HG03565 (cell line): ENCODE results near the gene ZNF524.
"Not testable (repeated sequence)": the region's sequence is repeated elsewhere in the genome, so short reads cannot be mapped to it uniquely, and the experiment has no call there.

Source experiments
- ATAC-seq: cut with Tn5 transposase; IDR thresholded peaks from one replicate; pipeline ENCODE4 v1.9.1; 2021; ENCODE audit warnings: mild to moderate bottlenecking, moderate library complexity; ENCODE audit not compliant: unreplicated experiment

Gene ZNF524

DNA sequence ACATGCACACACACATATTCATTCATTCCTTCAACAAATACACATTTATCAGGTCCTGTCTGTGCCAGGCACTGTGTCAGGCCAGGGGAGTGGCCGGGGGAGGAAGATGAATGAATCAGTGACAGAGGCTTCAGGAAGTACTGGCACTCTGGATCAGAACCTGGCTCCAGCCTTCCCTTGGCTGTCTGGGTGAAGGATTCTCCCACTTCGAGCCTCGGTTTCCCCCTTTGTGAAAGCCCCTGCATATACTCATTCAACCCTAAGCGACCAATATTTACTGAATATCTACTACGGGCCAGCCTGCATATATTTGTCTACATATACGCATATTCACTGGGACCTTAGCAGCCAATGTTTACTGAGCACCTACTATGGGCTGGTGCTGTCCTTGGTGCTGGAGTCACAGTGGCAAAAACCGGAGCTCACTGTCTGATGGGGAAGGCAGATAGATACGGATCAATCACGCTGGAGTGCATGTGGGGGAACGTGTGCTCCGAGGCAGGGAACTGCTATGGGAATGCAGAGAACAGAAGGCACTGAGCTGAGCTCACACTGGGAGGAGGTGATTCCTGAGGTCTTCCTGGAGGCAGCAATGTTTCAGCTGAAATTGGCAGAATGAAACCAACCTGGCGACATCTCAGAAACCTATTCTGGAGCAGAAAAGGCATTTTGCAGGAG is 18.8 kb upstream of the ZNF524 start:
- ATAC-seq, result no peak

DNA sequence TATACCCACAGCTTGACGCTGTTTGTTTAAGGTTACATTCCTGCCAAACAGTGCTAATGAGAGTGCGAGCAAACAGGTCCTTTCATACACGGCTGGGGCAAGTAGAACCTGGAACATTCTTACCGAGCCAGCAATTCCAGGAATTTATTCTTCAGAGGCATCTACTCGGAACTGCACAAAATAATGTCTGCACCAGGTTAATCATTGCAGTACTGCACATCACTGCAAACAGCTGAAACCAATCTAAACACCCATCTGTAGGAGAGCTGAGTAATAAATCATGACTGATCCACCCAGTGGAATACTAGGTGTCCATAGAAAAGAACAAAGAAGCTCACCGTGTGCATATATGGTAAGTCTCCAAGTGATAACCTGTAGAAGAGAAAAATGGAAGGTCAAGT is 18.3 kb upstream of the ZNF524 start:
- no peak for ATAC-seq

DNA sequence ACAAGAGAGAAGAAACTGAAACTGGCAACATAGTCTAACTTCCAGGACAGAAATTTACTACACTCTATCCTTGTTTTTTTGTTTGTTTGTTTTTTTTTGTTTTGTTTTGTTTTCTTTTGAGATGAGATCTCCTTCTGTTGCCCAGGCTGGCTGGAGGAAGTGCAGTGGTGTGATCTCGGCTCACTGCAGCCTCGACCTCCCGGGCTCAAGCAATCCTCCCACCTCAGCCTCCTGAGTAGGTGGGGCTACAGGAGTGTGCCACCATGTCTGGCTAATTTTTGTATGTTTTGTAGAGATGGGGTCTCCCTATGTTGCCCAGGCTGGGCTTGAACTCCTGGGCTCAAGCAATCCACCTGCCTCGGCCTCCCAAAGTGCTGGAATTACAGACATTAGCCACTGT is 17.8 kb upstream of the ZNF524 start:
- not testable (repeated sequence) for ATAC-seq

DNA sequence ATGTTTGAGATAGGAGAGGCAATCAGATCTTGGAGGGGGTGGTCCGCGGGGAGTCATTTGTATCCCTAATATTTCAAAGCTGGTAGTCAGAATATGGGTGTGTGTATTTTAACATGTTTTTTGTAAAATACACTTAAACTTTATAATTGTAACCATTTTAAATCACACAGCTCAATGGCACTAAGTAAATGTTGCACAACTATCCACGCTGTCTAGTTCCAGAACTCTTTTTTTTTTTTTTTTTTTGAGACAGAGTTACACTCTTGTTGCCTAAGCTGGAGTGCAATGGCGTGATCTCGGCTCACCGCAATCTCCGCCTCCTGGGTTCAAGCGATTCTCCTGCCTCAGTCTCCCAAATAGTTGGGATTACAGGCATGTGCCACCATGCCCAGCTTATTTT is 16.2 kb upstream of the ZNF524 start:
- ATAC-seq, result not testable (repeated sequence)

DNA sequence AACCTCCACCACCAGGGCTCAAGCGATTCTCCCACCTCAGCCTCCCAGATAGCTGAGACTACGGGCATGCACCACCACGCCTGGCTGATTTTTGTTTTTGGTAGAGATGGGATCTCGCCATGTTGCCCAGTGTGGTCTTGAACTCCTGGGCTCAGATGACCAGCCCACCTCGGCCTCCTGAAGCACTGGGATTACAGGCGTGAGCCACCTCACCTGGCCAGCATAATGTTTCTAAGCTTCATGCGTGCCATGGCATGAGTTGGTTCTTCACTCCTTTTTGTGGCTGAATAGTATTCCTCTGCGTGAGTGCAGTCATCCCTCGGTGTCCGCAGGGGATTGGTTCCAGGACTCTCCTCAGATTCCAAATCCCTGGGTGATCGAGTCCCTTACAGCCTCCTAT is 15.2 kb upstream of the ZNF524 start:
- no peak for ATAC-seq

DNA sequence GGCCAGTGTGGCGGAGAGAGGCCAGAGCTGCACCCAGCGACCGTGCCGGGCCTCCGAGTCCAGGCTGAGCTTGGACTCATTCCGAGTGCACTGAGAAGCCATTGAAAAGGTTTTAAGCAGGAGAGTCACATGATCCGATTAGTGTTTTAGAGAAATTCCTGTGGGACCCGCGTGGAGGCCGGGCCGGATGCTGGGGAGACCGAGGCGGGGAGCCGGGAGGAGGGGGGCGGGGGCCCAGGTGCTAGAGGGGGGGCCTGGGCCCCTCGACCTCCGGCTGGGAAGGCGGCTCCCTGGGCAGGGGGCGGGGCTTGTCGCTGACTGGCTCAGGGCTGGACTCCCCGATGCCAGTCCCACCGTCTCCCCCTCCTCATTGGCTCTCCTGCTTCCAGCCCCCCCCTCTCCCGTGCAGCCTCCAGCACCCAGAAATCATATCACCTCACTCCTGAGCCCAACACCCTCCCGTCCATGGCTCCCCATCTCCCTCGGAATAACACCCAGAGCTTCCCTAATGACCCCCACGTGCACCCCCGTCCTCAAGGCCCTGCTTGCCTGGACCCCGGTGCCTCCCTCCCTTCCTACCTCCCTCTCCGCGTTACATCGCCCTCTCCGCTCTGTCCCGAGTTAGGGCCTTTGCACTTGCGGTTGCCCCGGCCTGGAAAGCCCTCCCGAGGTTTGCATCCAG is 14.3 kb upstream of the ZNF524 start:
- no peak for ATAC-seq

DNA sequence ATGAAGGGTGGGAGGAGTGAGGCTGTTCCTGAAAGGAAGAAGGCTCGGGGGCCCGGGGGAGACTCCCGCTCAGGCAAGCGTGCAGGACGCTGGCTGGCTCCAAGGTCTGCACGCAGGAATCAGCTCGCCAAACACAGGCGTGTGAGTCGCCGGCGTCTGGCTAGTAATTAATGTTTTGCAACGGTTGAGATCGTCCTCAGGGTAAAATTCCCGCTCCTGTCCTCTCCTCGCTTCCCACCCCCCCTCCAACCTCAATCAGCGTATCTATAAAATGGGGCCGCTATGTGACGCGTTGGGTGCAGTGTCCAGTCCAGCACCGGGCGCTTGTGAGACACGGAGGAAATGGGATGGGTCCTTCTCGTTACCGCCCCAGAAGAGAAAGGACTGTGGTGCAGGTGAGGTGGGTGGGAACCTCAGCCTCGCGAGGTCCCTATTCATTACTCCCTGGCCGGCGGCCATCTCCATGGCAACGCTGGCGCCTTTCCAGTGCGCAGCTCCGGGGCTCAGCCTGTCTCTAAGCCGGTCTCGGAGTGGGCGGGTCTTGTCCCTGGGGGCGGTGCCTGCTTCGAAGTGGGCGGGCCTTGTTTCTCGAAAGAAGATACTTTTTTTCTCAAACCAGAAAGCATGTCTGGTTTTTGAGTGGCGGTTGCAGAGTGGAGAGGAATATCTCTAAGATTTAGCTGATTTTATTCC is 13.0 kb upstream of the ZNF524 start:
- peak; percentile 97 for ATAC-seq

DNA sequence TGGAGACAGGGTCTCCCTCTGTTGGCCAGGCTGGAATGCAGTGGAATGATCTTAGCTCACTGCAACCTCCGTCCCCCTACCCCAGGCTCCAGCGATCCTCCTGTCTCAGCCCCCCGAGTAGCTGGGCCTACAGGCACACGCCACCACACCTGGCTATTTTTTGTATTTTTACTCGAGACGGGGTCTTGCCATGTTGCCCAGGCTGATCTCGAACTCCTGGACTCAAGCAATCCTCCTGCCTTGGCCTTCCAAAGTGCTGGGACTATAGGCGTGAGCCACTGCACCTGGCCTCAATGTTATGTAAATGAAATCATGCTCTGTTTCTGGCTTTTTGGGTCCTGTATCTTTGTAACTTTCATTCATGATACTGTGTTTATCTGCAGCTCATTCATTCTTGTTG is 11.3 kb upstream of the ZNF524 start:
- ATAC-seq, result no peak

DNA sequence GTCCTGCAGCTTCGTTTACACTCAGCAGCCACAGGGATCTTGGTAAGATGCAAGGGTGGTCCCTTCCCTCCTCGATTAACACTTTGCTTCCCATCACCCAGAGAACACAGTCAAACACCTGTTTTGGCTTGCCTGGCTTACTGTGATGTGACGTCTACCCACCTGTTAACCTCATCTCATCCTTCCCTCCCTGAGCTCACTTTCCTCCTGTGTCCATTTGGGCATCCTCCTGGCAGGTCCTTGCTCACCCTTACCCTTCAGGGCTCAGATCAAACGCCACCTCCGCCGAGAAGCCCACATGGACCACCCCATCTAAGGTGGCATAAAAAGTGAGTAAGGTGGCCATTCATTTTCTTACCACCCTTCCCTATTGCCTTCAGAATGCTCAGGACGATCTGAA is 10.0 kb upstream of the ZNF524 start:
- ATAC-seq, result no peak

DNA sequence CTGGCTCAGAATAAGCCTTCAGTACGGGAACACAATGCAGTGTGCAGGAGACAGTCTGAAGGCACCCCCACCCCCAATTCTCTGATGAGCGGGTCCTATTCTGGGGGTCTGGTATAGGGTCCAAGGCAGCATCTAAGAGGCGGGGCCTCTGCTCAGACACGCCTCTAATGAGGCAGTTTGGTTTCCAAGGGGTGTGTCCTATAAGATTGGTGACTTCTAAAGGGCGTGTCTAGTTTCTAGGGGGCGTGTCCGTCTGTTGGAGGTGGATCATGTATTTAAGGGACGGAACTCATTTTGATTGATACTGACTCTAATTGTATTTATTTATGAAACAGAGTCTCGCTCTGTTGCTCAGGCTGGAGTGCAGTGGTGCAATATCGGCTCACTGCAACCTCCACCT is 9.5 kb upstream of the ZNF524 start:
- no peak for ATAC-seq

DNA sequence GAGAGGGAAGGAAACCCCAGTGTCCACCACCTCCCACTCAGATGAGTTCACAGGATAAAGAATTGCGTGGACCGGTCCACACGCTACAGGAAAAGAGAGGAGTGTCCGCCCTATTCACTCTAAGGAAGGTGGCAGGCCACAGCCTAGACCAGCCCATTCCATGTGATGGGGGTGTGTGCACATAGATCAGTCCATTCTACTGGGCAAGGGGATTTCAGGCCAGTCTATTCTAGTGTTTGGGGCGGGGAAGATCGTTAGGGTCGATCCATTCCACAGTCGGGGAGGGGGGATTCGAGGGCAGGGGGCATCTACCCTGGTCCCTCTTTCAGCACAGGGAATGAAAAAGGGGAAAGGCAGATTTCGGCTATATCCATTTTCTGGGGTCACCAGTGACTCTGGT is 8.5 kb upstream of the ZNF524 start:
- no peak for ATAC-seq

DNA sequence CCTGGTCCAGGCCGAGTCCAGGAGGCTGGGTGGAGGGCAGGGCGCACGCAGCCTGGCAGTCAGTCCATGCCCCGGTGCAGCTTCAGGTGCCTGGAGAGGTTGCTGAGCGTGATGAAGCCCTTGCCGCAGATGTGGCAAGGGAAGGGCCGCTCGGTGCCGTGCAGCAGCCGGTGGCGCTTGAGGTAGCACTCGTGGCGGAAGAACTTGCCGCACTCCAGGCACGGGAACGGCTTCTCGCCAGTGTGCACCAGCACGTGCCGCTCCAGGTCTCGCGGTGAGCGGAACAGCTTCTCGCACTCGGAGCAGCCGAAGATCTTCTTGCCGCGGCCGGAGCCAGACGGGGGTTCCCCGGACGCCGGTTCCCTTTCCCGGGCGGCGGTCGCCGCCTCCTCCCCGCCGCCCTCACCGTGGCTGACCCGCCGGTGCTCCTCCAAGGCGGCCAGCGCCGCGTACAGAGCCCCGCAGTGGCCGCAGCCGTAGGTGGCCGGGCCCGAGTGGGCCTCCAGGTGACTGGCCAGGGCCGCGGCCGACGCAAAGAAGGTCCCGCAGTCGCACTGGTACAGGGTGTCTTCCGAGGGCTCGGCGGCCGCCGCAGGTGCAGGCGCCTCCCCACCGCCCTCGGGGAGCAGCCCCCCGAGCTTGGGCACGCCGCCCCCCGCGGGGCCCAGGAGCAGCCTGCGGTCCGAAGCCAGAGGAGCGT is 7.5 kb upstream of the ZNF524 start:
- no peak for ATAC-seq

DNA sequence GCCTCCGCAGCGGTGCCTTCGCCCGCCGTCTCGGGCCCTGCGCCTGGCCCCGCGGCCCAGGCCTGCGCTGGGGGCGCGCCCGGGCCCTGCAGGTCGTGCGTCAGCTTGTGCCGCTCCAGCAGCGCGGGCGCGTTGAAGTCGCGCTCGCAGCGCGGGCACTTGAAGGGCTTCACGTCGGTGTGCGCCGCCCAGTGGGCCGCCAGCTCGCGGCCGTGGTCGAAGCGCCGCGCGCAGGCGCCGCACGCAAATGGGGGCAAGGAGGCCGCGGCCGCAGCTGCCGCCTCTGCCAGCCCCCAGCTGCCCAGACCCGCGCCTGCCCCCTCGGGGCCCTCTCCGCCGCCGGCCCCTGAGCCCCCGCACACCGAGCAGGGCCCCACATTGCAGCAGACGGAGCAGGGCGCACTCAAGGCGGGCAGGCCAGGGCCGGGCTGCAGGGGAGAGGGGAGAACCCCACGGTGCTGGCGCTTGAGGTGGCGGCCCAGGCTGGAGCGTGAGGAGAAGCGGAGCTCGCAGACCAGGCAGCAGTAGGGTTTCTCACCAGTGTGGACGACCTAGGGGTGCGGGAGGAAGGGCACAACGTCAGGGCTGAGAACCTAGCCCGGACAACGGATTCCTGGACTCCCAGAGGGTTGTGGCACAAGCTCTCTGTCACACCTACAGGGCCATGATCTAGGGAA is 6.9 kb upstream of the ZNF524 start:
- ATAC-seq, result no peak

DNA sequence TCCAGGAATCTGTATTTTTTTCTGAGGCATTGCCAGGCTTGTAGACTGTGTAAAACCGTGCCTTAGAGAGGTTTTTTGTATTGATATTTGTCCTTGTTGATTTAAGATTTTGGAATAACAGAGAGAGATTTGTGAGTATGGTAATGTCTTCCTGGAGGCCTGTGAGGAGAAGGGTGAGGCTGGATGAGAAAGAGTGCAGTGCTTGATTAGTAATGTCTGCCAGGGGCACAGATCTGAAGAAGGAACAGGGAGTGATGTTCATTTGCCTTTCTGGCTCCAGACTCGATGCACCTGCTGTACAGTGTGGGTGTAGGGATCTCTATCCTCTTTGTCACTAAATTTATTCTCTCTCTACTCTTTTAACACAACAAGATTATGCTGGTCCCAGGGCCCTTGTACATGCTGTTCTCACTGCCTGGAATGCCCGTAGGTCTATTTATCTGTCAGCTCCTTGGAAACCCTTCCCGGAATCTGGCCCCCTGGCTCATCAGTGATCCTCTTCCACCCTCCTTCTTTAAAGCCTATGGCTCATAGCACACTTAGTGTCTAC is 5.0 kb upstream of the ZNF524 start:
- ATAC-seq, result no peak

DNA sequence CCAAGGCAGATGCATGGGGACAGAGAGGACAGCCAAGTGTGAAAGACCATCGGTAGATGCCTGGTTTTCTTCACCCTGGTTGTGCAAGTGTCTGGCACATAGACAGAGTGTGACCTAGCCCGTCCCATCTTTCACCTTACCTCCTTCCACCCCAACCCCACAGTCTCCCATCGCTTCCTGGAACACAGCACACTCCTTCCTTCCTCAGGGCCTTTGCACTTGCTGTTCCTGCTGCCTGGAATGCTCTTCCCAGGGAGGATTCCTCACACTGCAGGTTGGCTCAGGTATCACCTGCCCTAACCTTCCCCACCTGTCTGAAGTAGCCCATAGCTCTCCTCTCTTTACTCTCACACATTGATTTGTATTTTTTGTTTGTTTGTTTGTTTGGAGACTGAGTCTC is 3.8 kb upstream of the ZNF524 start:
- ATAC-seq, result no peak

DNA sequence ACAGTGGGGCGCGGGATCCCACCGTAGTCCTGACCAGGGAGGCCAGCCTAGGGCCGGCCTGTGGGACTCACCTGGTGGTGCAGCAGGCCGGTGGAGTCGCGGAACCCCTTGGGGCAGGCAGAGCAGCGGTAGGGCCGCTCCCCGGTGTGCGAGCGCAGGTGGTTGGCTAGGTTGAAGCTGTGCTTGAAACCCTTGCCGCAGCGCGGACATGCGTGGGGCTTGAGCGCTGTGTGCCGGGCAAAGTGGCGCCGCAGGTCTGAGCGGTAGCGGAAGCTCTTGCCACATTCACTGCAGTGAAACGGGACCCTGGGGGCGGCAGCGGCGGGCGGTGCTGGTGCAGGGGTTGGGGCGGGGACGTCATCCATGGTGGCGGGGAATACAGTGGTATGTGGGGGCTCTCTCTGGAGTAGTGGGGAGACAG is 2.6 kb upstream of the ZNF524 start:
- ATAC-seq, result no peak

DNA sequence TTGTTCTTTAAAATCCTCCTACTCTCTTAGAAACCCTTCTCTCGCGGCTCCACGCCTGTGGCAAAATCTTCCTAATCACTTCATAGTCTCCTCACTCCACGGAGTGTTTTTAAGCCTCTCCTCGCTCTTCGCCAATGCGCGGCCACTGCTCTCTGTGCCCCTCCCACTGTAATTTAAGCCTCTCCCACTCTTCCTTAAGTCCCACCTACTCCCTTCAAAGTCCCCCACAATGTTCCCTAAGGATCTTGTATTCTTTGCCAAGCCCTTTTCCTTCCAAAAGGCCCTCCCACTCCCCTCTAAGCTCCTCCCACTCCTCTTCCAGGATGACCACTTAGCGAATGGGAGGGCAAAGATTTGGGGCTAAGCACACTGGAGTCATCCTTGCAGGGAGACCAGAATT is 2.1 kb upstream of the ZNF524 start:
- ATAC-seq, result no peak

DNA sequence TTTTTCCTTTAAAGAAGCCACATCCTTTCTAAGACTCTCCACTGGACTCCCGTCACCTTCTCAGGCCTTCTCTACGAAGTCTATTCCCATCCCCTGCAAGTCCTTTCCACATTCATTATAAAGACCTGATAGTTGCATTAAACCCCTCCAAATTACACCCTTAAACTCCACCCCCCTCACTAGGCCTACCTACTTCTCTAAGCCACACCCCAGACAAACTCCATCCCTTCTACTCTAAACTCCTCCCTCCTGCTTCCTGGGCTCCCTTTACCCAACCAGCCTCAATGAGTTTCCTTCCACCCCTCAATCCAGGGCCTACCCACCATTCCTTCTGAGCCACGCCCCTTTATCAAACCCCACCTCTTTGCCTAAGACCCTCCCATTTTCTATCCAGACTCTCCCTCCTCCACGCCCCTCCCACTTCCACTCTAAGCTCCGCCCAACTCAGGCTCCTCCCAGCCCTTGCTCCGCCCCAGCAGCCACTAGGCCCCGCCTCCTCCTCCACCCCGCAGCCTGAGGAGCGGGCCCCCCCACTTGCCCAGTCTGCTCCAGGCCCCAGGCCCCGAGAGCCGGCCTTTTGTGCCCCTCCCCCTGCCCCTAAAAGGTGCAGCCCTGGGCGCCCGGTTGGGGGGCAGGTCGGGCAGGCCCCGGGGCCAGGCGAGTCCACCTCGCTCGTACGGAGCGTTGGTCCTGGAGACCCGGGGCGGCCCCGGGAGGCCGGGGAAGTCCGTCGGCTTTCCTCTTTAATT is 1.2 kb upstream of the ZNF524 start:
- peak; percentile 47 for ATAC-seq

DNA sequence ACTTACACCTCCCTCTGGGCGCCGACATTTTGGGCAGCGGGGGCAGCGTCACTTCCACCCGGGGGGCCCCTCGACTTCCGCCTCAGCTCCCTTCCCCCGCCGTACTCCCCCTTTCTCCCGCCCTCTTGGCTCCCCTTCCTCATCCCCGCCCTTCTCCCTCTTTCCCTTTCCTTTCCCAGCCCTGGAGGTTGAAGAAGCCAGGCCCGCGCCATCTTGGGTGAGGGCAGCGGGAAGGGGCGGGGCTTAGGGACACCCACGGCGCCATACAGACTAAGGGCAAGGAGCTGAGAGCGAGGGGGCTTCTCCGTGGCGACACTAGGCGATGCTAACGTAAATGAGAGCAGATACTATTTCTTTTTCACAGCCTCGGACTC is 633 bp upstream of the ZNF524 start, which contains the start of gene FIZ1:
TSS of gene FIZ1 (minus strand) at position 50 of the 374 bp plus-strand sequence. CDS start 1,652 bp downstream, outside the sequence.
- ATAC-seq, result peak; percentile 22

DNA sequence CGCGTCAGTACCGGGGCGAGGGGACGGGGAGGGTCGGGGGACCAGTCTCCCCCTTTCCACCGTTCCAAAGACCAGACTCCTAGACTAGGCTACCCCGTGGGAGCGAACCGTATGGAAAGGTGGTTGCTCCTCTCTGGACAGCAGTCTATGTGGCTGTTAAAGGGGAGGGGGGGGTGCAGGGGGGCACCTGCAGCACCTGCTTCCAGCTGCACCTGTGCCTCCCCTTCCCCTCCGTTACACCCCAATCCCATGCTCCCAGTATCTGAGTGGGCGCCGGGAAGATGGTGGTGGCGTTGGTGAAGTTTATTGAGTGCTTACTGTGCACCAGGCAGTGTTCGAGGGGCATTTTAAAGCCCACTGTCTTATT is 557 bp downstream of the ZNF524 start:
- no peak for ATAC-seq
